Epidermal melanocyte (primary cell): ENCODE data around the gene CXCL13.
"Not testable (repeated sequence)": the region's sequence is repeated elsewhere in the genome, so short reads cannot be mapped to it uniquely, and the experiment has no call there.

Experiments
- DNase-seq: peaks from one replicate; pipeline ENCODE4 v3.0.0; 2011; ENCODE audit warnings: low spot score; ENCODE audit not compliant: insufficient read length

CXCL13 gene

DNA sequence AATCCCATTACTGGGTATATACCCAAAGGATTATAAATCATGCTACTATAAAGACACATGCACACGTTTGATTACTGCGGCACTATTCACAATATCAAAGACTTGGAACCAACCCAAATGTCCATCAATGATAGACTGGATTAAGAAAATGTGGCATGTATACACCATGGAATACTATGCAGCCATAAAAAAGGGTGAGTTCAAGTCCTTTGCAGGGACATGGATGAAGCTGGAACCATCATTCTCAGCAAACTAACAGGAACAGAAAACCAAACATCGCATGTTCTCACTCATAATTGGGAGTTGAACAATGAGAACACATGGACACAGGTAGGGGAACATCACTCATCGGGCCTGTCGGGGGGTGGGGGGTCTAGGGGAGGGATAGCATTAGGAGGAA, 54.7 kb downstream of the CXCL13 start:
- not testable (repeated sequence) for DNase-seq
